C4-2B (cell line): Measurements from ENCODE around the gene PTPRN2.

Source experiments
- CTCF ChIP-seq: fragments of 450-650 bp; conservative IDR thresholded peaks from 2 replicates; pipeline ENCODE4 v1.5.1; 2017; ENCODE audit warnings: mild to moderate bottlenecking
- ZFX ChIP-seq: fragments of 450-650 bp; IDR thresholded peaks from 2 replicates; pipeline ENCODE4 v1.6.1; 2017

- TF ChIP-seq CTCF (no peak), ZFX (peak; percentile 84)
These were observed 897.4 kb downstream of the PTPRN2 start for GRCh38 chr7:157690058-157690832.
